Neural progenitor cell (in vitro differentiated cells): ENCODE data around the gene GUCY2D. TPM values are rescaled to one million over a fixed set of nuclear protein-coding genes. Genes with fewer than 3 reads are reported as not detected.
A peak's percentile ranks its signal among the peaks of the same experiment; 100 is the strongest.
"Not testable (repeated sequence)": the region's sequence is repeated elsewhere in the genome, so short reads cannot be mapped to it uniquely, and the experiment has no call there.

Source experiments
- DNase-seq: peaks from one replicate; pipeline ENCODE4 v3.0.0-alpha.2; 2016; ENCODE audit warnings: low spot score
- H2AFZ ChIP-seq: fragments of 200-600 bp; sonication (generic); replicated peaks from 2 replicates; pipeline ENCODE4 v1.6.1; 2016; ENCODE audit warnings: antibody characterized with exemption
- H3F3A ChIP-seq: fragments of 200-600 bp; sonication (generic); 2 replicates; pipeline ENCODE4 v1.6.1; 2016; ENCODE audit warnings: antibody characterized with exemption, low read depth
- H3K27ac ChIP-seq: fragments of 200-600 bp; sonication (generic); 2 replicates; pipeline ENCODE4 v1.5.1; 2016; ENCODE audit warnings: mild to moderate bottlenecking
- H3K27me3 ChIP-seq: fragments of 200-600 bp; sonication (generic); 2 replicates; pipeline ENCODE4 v1.6.1; 2016; ENCODE audit warnings: mild to moderate bottlenecking, moderate library complexity
- H3K36me3 ChIP-seq: fragments of 200-600 bp; sonication (generic); 2 replicates; pipeline ENCODE4 v1.5.1; 2016
- H3K4me1 ChIP-seq: fragments of 200-600 bp; sonication (generic); 2 replicates; pipeline ENCODE4 v1.6.1; 2016; ENCODE audit warnings: mixed run types
- H3K4me2 ChIP-seq: fragments of 200-600 bp; sonication (generic); 2 replicates; pipeline ENCODE4 v1.6.1; 2016
- H3K4me3 ChIP-seq: fragments of 200-600 bp; sonication (generic); 2 replicates; pipeline ENCODE4 v1.5.1; 2016
- H3K79me2 ChIP-seq: fragments of 200-600 bp; sonication (generic); 2 replicates; pipeline ENCODE4 v1.6.1; 2016; ENCODE audit warnings: low read depth
- H3K9ac ChIP-seq: fragments of 200-600 bp; sonication (generic); 2 replicates; pipeline ENCODE4 v1.6.1; 2016
- H3K9me3 ChIP-seq: fragments of 200-600 bp; sonication (generic); 2 replicates; pipeline ENCODE4 v1.5.1; 2016; ENCODE audit warnings: low read depth
- H4K20me1 ChIP-seq: fragments of 200-600 bp; sonication (generic); 2 replicates; pipeline ENCODE4 v1.6.1; 2016; ENCODE audit warnings: low read depth
- H3K27ac Mint-ChIP-seq: 3 replicates; pipeline ENCODE4 v1.8.0; 2021; ENCODE audit warnings: mixed read lengths
- H3K27me3 Mint-ChIP-seq: 2 replicates; pipeline ENCODE4 v1.8.0; 2022; ENCODE audit warnings: low read depth, mild to moderate bottlenecking, inconsistent platforms, moderate library complexity, mixed read lengths; ENCODE audit not compliant: insufficient read depth
- H3K36me3 Mint-ChIP-seq: 3 replicates; pipeline ENCODE4 v1.8.0; 2021; ENCODE audit warnings: mixed read lengths
- H3K4me1 Mint-ChIP-seq: 3 replicates; pipeline ENCODE4 v1.8.0; 2021; ENCODE audit warnings: mixed read lengths
- H3K4me3 Mint-ChIP-seq: 3 replicates; pipeline ENCODE4 v1.8.0; 2021; ENCODE audit warnings: mild to moderate bottlenecking, moderate library complexity, mixed read lengths
- H3K9me3 Mint-ChIP-seq: 3 replicates; pipeline ENCODE4 v1.8.0; 2020; ENCODE audit warnings: mixed read lengths
- CTCF ChIP-seq: fragments of 200-600 bp; sonication (generic); IDR thresholded peaks from 2 replicates; pipeline ENCODE4 v1.5.1; 2017; ENCODE audit warnings: antibody characterized with exemption, mild to moderate bottlenecking
- EZH2 ChIP-seq: fragments of 200-600 bp; sonication (generic); IDR thresholded peaks from 2 replicates; pipeline ENCODE4 v1.6.1; 2017; ENCODE audit warnings: antibody characterized with exemption, mild to moderate bottlenecking, moderate library complexity
- EZH2phosphoT487 ChIP-seq: fragments of 200-600 bp; sonication (generic); IDR thresholded peaks from 2 replicates; pipeline ENCODE4 v1.6.1; 2017; ENCODE audit warnings: antibody characterized with exemption
- total RNA-seq: library from RNA; depleted of rRNA; stranded (reverse); fragments of >200 nt; gene quantifications from 2 replicates; pipeline ENCODE4 v1.2.3, GENCODE V29; 2015; ENCODE audit warnings: low replicate concordance

GUCY2D gene
- 0.37 TPM in 1 of 2 replicates, not detected in the other for total RNA-seq

GRCh38 chr17:8001976-8002720 lies at the start of gene GUCY2D:
GUCY2D (plus strand) TSS chr17:8002615; CDS start chr17:8003048, 433 bp downstream.
- Mint-ChIP-seq H3K4me1 (peaks cover 5% of the 10 kb centered on the region), H3K4me3 (peak within 1 kb of the TSS; percentile 61), H3K27ac (no peak within 1 kb of the TSS), H3K9me3 (peaks cover 5% of the 10 kb centered on the region), H3K27me3 (peaks cover 49% of the 10 kb centered on the region), H3K36me3 (no peaks in the 10 kb centered on the region)
- H3K36me3 ChIP-seq: no peaks in the 10 kb centered on the region
- H3K27ac ChIP-seq: no peak within 1 kb of the TSS
- H3K9me3 ChIP-seq: no peaks in the 10 kb centered on the region
- peak within 1 kb of the TSS; percentile 61 for H2AFZ ChIP-seq
- H3K79me2 ChIP-seq: no peaks in the 10 kb centered on the region
- peaks cover 10% of the 10 kb centered on the region for H3K4me1 ChIP-seq
- H3F3A ChIP-seq: peaks cover 16% of the 10 kb centered on the region
- H3K27me3 ChIP-seq: peaks cover 67% of the 10 kb centered on the region
- no peak within 1 kb of the TSS for H3K9ac ChIP-seq
- no peak for TF ChIP-seq EZH2phosphoT487
- no peak for TF ChIP-seq EZH2
- TF ChIP-seq CTCF: no peak
- H3K4me3 ChIP-seq: peak within 1 kb of the TSS; percentile 42
- peak; percentile 46 for DNase-seq
- H3K4me2 ChIP-seq: peak within 1 kb of the TSS; percentile 71
- H4K20me1 ChIP-seq: no peaks in the 10 kb centered on the region

- H2AFZ ChIP-seq, H3K27ac ChIP-seq, DNase-seq, H3K9me3 ChIP-seq, H3K9me3 Mint-ChIP-seq, H3K36me3 ChIP-seq, H3K4me3 Mint-ChIP-seq, H3K79me2 ChIP-seq, H3K27me3 Mint-ChIP-seq, H3F3A ChIP-seq, H3K27ac Mint-ChIP-seq, H3K4me1 ChIP-seq, H3K9ac ChIP-seq, H3K4me3 ChIP-seq, H3K27me3 ChIP-seq, H3K4me2 ChIP-seq, H4K20me1 ChIP-seq, H3K4me1 Mint-ChIP-seq: not testable (repeated sequence)
- H3K36me3 Mint-ChIP-seq: peaks cover 10% of the 10 kb centered on the region
These were observed 49.1 kb upstream of the GUCY2D start for GRCh38 chr17:7953266-7953665.

- Mint-ChIP-seq H3K4me3 (no peak overlapping the region), H3K4me1 (no peaks in the 10 kb centered on the region), H3K9me3 (no peaks in the 10 kb centered on the region), H3K27ac (no peak overlapping the region), H3K27me3 (peaks cover 2% of the 10 kb centered on the region), H3K36me3 (no peaks in the 10 kb centered on the region)
- no peak overlapping the region for H3K4me2 ChIP-seq
- H3K4me3 ChIP-seq: no peak overlapping the region
- no peaks in the 10 kb centered on the region for H3K9me3 ChIP-seq
- H3K27me3 ChIP-seq: no peaks in the 10 kb centered on the region
- DNase-seq: no peak
- H4K20me1 ChIP-seq: no peaks in the 10 kb centered on the region
- no peak overlapping the region for H2AFZ ChIP-seq
- no peaks in the 10 kb centered on the region for H3K4me1 ChIP-seq
- H3K9ac ChIP-seq: no peak overlapping the region
- H3K27ac ChIP-seq: no peak overlapping the region
- H3K79me2 ChIP-seq: no peaks in the 10 kb centered on the region
- H3F3A ChIP-seq: no peaks in the 10 kb centered on the region
- H3K36me3 ChIP-seq: no peaks in the 10 kb centered on the region
- TF ChIP-seq EZH2phosphoT487: no peak
- no peak for TF ChIP-seq CTCF
- TF ChIP-seq EZH2: no peak
These were observed 46.8 kb upstream of the GUCY2D start for GRCh38 chr17:7955414-7956227.
